ENCODE results near the gene TRIM7. TPM values are rescaled to one million over a fixed set of nuclear protein-coding genes. Genes with fewer than 3 reads are reported as not detected.

TRIM7 gene
- 0.93 TPM for total RNA-seq (ENCODE audit: unreplicated experiment)
- long read RNA-seq, partial matches to known transcripts, result 0 of 3 reads
- long read RNA-seq, other reads (novel, unspliced or antisense), result 1 of 3 reads

DNA sequence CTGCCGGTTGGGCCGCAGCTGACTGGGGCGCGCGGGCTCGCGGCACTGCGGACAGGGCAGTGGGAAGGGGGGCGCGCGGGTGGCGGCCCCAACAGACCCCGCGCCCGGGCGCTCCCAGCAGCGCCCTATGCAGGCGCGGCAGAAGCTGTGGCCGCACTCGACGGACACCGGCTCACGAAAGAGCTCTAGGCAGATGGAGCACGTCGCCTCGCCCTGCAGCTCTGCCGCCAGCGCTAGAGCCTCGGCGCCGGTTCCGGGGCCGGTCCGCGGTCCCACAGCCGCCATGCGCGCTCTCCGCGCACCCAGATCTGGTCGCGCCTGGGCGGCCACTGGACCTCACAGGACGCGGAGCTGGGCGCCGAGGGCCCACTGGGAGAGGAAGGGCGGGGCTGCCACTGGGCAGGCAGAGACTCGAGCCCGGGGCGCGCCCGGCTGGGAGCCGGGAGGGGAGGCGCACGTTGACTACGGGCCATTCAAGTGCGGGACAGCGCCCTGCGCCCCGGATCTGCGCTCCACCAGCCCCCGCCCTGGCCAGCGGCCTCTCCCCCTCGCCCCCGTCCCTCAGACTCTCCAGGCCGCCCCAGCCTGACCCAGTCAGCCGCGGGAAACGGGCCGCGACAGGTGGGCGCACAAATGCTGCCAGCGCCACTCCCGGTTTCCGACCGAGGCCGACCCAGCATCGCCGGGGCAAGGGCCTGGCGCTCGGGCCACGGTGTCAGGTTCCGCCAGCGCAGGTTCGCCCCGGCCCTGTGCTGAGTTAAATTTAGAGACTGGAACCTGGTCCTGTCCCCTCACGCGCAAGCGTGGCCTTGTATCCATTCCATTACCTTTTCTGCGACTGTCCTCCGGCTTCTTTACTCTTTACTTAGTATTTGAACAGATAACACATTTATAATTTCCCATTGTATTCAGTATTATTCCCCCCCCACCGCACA lies at the start of gene TRIM7:
TRIM7 (minus strand) TSS at position 371 of the 935 bp plus-strand sequence; CDS start at position 285, 86 bp downstream.
- Mint-ChIP-seq H3K27me3 (ENCODE audit: unreplicated experiment) (peaks cover 34% of the 10 kb centered on the region), H3K36me3 (ENCODE audit: unreplicated experiment) (peaks cover 15% of the 10 kb centered on the region), H3K4me3 (ENCODE audit: unreplicated experiment) (peak within 1 kb of the TSS; percentile 96), H3K27ac (ENCODE audit: unreplicated experiment) (peak within 1 kb of the TSS; percentile 87), H3K4me1 (ENCODE audit: low read depth, unreplicated experiment) (peaks cover 19% of the 10 kb centered on the region), H3K9me3 (ENCODE audit: unreplicated experiment) (peaks cover 31% of the 10 kb centered on the region)
- TF ChIP-seq, protein P1, sequence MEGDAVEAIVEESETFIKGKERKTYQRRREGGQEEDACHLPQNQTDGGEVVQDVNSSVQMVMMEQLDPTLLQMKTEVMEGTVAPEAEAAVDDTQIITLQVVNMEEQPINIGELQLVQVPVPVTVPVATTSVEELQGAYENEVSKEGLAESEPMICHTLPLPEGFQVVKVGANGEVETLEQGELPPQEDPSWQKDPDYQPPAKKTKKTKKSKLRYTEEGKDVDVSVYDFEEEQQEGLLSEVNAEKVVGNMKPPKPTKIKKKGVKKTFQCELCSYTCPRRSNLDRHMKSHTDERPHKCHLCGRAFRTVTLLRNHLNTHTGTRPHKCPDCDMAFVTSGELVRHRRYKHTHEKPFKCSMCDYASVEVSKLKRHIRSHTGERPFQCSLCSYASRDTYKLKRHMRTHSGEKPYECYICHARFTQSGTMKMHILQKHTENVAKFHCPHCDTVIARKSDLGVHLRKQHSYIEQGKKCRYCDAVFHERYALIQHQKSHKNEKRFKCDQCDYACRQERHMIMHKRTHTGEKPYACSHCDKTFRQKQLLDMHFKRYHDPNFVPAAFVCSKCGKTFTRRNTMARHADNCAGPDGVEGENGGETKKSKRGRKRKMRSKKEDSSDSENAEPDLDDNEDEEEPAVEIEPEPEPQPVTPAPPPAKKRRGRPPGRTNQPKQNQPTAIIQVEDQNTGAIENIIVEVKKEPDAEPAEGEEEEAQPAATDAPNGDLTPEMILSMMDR (IDR thresholded peaks at IDR 0.05; ENCODE audit: partially characterized antibody, unreplicated experiment), result no peak
- peak; percentile 59 for DNase-seq

- TF ChIP-seq, protein P1 (IDR thresholded peaks at IDR 0.05; ENCODE audit: partially characterized antibody, unreplicated experiment), result no peak
- peak overlapping the region; percentile 92 for H3K27ac Mint-ChIP-seq (ENCODE audit: unreplicated experiment)
- peaks cover 14% of the 10 kb centered on the region for H3K27me3 Mint-ChIP-seq (ENCODE audit: unreplicated experiment)
- H3K36me3 Mint-ChIP-seq (ENCODE audit: unreplicated experiment), result peaks cover 6% of the 10 kb centered on the region
- no peak for DNase-seq
- H3K4me3 Mint-ChIP-seq (ENCODE audit: unreplicated experiment), result peak overlapping the region; percentile 92
- peaks cover 35% of the 10 kb centered on the region for H3K4me1 Mint-ChIP-seq (ENCODE audit: low read depth, unreplicated experiment)
- peaks cover 23% of the 10 kb centered on the region for H3K9me3 Mint-ChIP-seq (ENCODE audit: unreplicated experiment)
Observed at GRCh38 chr5:181248277-181248676, 43.3 kb upstream of the TRIM7 start.

GRCh38 chr5:181246276-181247049 lies 41.5 kb upstream of the TRIM7 start:
- H3K9me3 Mint-ChIP-seq (ENCODE audit: unreplicated experiment), result peaks cover 33% of the 10 kb centered on the region
- H3K36me3 Mint-ChIP-seq (ENCODE audit: unreplicated experiment), result peaks cover 6% of the 10 kb centered on the region
- TF ChIP-seq, protein P1 (IDR thresholded peaks at IDR 0.05; ENCODE audit: partially characterized antibody, unreplicated experiment), result no peak
- peaks cover 35% of the 10 kb centered on the region for H3K4me1 Mint-ChIP-seq (ENCODE audit: low read depth, unreplicated experiment)
- H3K27ac Mint-ChIP-seq (ENCODE audit: unreplicated experiment), result peak overlapping the region; percentile 97
- peaks cover 17% of the 10 kb centered on the region for H3K27me3 Mint-ChIP-seq (ENCODE audit: unreplicated experiment)
- DNase-seq, result peak; percentile 93
- peak overlapping the region; percentile 92 for H3K4me3 Mint-ChIP-seq (ENCODE audit: unreplicated experiment)

GRCh38 chr5:181245427-181246275 lies 40.7 kb upstream of the TRIM7 start:
- Mint-ChIP-seq H3K9me3 (ENCODE audit: unreplicated experiment) (peaks cover 33% of the 10 kb centered on the region), H3K4me3 (ENCODE audit: unreplicated experiment) (peak overlapping the region; percentile 92), H3K27ac (ENCODE audit: unreplicated experiment) (peak overlapping the region; percentile 97), H3K27me3 (ENCODE audit: unreplicated experiment) (peaks cover 17% of the 10 kb centered on the region), H3K36me3 (ENCODE audit: unreplicated experiment) (peaks cover 6% of the 10 kb centered on the region), H3K4me1 (ENCODE audit: low read depth, unreplicated experiment) (peaks cover 33% of the 10 kb centered on the region)
- DNase-seq, result peak; percentile 37
- TF ChIP-seq, protein P1 (IDR thresholded peaks at IDR 0.05; ENCODE audit: partially characterized antibody, unreplicated experiment), result no peak
